GM12878 (cell line): ENCODE data around the gene MESP2.

ENCODE experiments used
- CBX5 ChIP-seq: sonication (generic); IDR thresholded peaks from 2 replicates; pipeline ENCODE4 v1.6.1; 2016; ENCODE audit warnings: low read depth, moderate library complexity, mild to moderate bottlenecking, inconsistent platforms
- EP300 ChIP-seq, 2 experiments: fragments of 150-350 bp in 1 of 2; IDR thresholded peaks; 2 replicates each; pipeline ENCODE4 v1.6.1; 2011 to 2012; ENCODE audit warnings: low read depth in 2 of 2, low read length in 2 of 2, borderline replicate concordance in 1 of 2, improper control_type of control experiment in 1 of 2, inconsistent platforms in 1 of 2; ENCODE audit not compliant: control insufficient read depth in 1 of 2
- ZBTB11 ChIP-seq: fragments of 450-650 bp; formaldehyde crosslinking; IDR thresholded peaks from 2 replicates; pipeline ENCODE4 v1.5.0; 2022; ENCODE audit warnings: mild to moderate bottlenecking, missing genetic modification characterization
- TF ChIP-seq, protein P1 (sequence below), 3 experiments: IDR thresholded peaks in 2 of 3; conservative IDR thresholded peaks in 1 of 3; 2 replicates each; pipeline ENCODE4 v1.5.1; 2011; ENCODE audit warnings: low read depth in 3 of 3, low read length in 3 of 3, mild to moderate bottlenecking in 3 of 3, control low read depth in 2 of 3, moderate library complexity in 2 of 3, inconsistent platforms in 1 of 3, mixed read lengths in 1 of 3; ENCODE audit not compliant: control insufficient read depth in 2 of 3, insufficient read depth in 1 of 3; ENCODE audit errors: extremely low read depth in 1 of 3
- TF ChIP-seq, protein P2 (sequence below): IDR thresholded peaks from 2 replicates; pipeline ENCODE4 v1.6.1; 2011; ENCODE audit warnings: borderline replicate concordance, low read depth, mild to moderate bottlenecking, moderate library complexity, mixed read lengths, low read length; ENCODE audit not compliant: insufficient read depth; ENCODE audit errors: extremely low read length
- TF ChIP-seq, protein P3 (sequence below): fragments of 450-650 bp; IDR thresholded peaks from 2 replicates; pipeline ENCODE4 v1.6.1; 2017; ENCODE audit warnings: mild to moderate bottlenecking
- TF ChIP-seq, protein P4 (sequence below): IDR thresholded peaks from 2 replicates; pipeline ENCODE4 v1.6.1; 2012; ENCODE audit warnings: low read length, inconsistent platforms
- TF ChIP-seq, protein P5 (sequence below): IDR thresholded peaks from 2 replicates; pipeline ENCODE4 v1.6.1; 2011; ENCODE audit warnings: mild to moderate bottlenecking, low read depth, low read length, moderate library complexity; ENCODE audit not compliant: insufficient replicate concordance

GRCh38 chr15:89750560-89751542, 25.3 kb upstream of the MESP2 start, which contains the start of gene MESP1:
- TF ChIP-seq, protein P1, sequence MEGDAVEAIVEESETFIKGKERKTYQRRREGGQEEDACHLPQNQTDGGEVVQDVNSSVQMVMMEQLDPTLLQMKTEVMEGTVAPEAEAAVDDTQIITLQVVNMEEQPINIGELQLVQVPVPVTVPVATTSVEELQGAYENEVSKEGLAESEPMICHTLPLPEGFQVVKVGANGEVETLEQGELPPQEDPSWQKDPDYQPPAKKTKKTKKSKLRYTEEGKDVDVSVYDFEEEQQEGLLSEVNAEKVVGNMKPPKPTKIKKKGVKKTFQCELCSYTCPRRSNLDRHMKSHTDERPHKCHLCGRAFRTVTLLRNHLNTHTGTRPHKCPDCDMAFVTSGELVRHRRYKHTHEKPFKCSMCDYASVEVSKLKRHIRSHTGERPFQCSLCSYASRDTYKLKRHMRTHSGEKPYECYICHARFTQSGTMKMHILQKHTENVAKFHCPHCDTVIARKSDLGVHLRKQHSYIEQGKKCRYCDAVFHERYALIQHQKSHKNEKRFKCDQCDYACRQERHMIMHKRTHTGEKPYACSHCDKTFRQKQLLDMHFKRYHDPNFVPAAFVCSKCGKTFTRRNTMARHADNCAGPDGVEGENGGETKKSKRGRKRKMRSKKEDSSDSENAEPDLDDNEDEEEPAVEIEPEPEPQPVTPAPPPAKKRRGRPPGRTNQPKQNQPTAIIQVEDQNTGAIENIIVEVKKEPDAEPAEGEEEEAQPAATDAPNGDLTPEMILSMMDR (IDR thresholded peaks at IDR 0.05 in 2 of 3, conservative IDR thresholded peaks at IDR 0.05 in 1 of 3; ENCODE audit: control insufficient read depth in 2 of 3, extremely low read depth in 1 of 3, insufficient read depth in 1 of 3, low read depth in 3 of 3, low read length in 3 of 3) = peak; percentile 52 to 76 (median 74)
- TF ChIP-seq ZBTB11 (CRISPR knock-in tag) (no peak), CBX5 (no peak), EP300 (IDR thresholded peaks at IDR 0.05; ENCODE audit: borderline replicate concordance in 1 of 2, control insufficient read depth in 1 of 2, low read depth in 2 of 2, low read length in 2 of 2) (no peak)
- TF ChIP-seq, protein P2, sequence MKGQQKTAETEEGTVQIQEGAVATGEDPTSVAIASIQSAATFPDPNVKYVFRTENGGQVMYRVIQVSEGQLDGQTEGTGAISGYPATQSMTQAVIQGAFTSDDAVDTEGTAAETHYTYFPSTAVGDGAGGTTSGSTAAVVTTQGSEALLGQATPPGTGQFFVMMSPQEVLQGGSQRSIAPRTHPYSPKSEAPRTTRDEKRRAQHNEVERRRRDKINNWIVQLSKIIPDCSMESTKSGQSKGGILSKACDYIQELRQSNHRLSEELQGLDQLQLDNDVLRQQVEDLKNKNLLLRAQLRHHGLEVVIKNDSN = no peak
- TF ChIP-seq, protein P3, sequence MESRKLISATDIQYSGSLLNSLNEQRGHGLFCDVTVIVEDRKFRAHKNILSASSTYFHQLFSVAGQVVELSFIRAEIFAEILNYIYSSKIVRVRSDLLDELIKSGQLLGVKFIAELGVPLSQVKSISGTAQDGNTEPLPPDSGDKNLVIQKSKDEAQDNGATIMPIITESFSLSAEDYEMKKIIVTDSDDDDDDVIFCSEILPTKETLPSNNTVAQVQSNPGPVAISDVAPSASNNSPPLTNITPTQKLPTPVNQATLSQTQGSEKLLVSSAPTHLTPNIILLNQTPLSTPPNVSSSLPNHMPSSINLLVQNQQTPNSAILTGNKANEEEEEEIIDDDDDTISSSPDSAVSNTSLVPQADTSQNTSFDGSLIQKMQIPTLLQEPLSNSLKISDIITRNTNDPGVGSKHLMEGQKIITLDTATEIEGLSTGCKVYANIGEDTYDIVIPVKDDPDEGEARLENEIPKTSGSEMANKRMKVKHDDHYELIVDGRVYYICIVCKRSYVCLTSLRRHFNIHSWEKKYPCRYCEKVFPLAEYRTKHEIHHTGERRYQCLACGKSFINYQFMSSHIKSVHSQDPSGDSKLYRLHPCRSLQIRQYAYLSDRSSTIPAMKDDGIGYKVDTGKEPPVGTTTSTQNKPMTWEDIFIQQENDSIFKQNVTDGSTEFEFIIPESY = no peak
- TF ChIP-seq, protein P4, sequence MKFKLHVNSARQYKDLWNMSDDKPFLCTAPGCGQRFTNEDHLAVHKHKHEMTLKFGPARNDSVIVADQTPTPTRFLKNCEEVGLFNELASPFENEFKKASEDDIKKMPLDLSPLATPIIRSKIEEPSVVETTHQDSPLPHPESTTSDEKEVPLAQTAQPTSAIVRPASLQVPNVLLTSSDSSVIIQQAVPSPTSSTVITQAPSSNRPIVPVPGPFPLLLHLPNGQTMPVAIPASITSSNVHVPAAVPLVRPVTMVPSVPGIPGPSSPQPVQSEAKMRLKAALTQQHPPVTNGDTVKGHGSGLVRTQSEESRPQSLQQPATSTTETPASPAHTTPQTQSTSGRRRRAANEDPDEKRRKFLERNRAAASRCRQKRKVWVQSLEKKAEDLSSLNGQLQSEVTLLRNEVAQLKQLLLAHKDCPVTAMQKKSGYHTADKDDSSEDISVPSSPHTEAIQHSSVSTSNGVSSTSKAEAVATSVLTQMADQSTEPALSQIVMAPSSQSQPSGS = no peak
- TF ChIP-seq, protein P5, sequence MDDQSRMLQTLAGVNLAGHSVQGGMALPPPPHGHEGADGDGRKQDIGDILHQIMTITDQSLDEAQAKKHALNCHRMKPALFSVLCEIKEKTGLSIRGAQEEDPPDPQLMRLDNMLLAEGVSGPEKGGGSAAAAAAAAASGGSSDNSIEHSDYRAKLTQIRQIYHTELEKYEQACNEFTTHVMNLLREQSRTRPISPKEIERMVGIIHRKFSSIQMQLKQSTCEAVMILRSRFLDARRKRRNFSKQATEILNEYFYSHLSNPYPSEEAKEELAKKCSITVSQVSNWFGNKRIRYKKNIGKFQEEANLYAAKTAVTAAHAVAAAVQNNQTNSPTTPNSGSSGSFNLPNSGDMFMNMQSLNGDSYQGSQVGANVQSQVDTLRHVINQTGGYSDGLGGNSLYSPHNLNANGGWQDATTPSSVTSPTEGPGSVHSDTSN = no peak
